Fibroblast of lung (primary cell): Measurements from ENCODE around the gene SAG. TPM values are rescaled to one million over a fixed set of nuclear protein-coding genes. Genes with fewer than 3 reads are reported as not detected.

Experiments used
- DNase-seq, 2 donors: peaks; one replicate each; pipeline versions ENCODE4 v3.0.0 to v3.0.0-alpha.2; 2010; ENCODE audit warnings: low read depth in 2 of 2
- H2AFZ ChIP-seq: 2 replicates; pipeline ENCODE4 v1.5.1; 2012; ENCODE audit warnings: low read length, control low read depth, inconsistent platforms
- H3K27ac ChIP-seq: 2 replicates; pipeline ENCODE4 v1.5.1; 2011; ENCODE audit warnings: low read length, control low read depth; ENCODE audit not compliant: insufficient read depth
- H3K27me3 ChIP-seq: 2 replicates; pipeline ENCODE4 v1.5.1; 2011; ENCODE audit warnings: mild to moderate bottlenecking, low read length; ENCODE audit not compliant: control insufficient read depth, insufficient read depth
- H3K36me3 ChIP-seq: 2 replicates; pipeline ENCODE4 v1.5.1; 2011; ENCODE audit warnings: low read length; ENCODE audit not compliant: control insufficient read depth, insufficient read depth
- H3K4me1 ChIP-seq: 2 replicates; pipeline ENCODE4 v1.5.1; 2011; ENCODE audit warnings: low read length; ENCODE audit not compliant: control insufficient read depth, insufficient read depth; ENCODE audit errors: extremely low read depth
- H3K4me2 ChIP-seq: 2 replicates; pipeline ENCODE4 v1.5.1; 2011; ENCODE audit warnings: low read length, control low read depth; ENCODE audit not compliant: insufficient read depth; ENCODE audit errors: extremely low read depth
- H3K4me3 ChIP-seq, 4 experiments: fragments of 200-600 bp in 1 of 4; sonication (generic) in 1 of 4; replicated peaks in 1 of 4; 2 replicates each; pipeline ENCODE4 v1.5.1; 2011 to 2016; ENCODE audit warnings: low read length in 4 of 4, low read depth in 3 of 4, mild to moderate bottlenecking in 3 of 4, control low read depth in 2 of 4, inconsistent platforms in 1 of 4, mixed read lengths in 1 of 4; ENCODE audit not compliant: insufficient read depth in 1 of 4; ENCODE audit errors: control extremely low read depth in 1 of 4
- H3K79me2 ChIP-seq: 2 replicates; pipeline ENCODE4 v1.5.1; 2012; ENCODE audit warnings: mild to moderate bottlenecking, low read length, inconsistent platforms; ENCODE audit not compliant: control insufficient read depth, insufficient read depth
- H3K9ac ChIP-seq: 2 replicates; pipeline ENCODE4 v1.5.1; 2011; ENCODE audit warnings: mild to moderate bottlenecking, low read length, control low read depth; ENCODE audit not compliant: insufficient read depth
- H3K9me3 ChIP-seq: 2 replicates; pipeline ENCODE4 v1.5.1; 2012; ENCODE audit warnings: low read depth, low read length; ENCODE audit not compliant: control insufficient read depth, insufficient read depth
- H4K20me1 ChIP-seq: 2 replicates; pipeline ENCODE4 v1.5.1; 2011; ENCODE audit warnings: low read length; ENCODE audit not compliant: control insufficient read depth, insufficient read depth; ENCODE audit errors: extremely low read depth
- CTCF ChIP-seq, 2 donors: IDR thresholded peaks in 1 of 2; conservative IDR thresholded peaks in 1 of 2; 1 replicate in 1 of 2; 2 replicates in 1 of 2; pipeline ENCODE4 v1.5.1; 2011 to 2012; ENCODE audit warnings: low read length in 2 of 2, control low read depth in 1 of 2, inconsistent platforms in 1 of 2, low read depth in 1 of 2, mild to moderate bottlenecking in 1 of 2
- EZH2 ChIP-seq: IDR thresholded peaks from 2 replicates; pipeline ENCODE4 v1.5.1; 2012; ENCODE audit warnings: low read length, control low read depth, mild to moderate bottlenecking; ENCODE audit errors: missing control alignments
- polyA plus RNA-seq, 2 donors: library from polyadenylated mRNA; depleted of rRNA in 1 of 2; stranded (reverse) in 1 of 2; unstranded in 1 of 2; fragments of >200 nt; gene quantifications; 2 replicates each; pipeline ENCODE4 v1.2.1, GENCODE V29; 2011 to 2012; ENCODE audit warnings: missing spikeins in 1 of 2
- total RNA-seq: library from RNA; depleted of rRNA; stranded (reverse); fragments of >200 nt; gene quantifications from 2 replicates; pipeline ENCODE4 v1.2.1, GENCODE V29; 2014

SAG gene
- total and polyA plus RNA-seq, 2 donors (not counting 1 experiment from before 2014, with no cell fraction given) = not detected

GRCh38 chr2:233281553-233281952 lies 26.1 kb upstream of the SAG start:
- H3K9me3 ChIP-seq = no peaks in the 10 kb centered on the region
- no peak overlapping the region for H3K9ac ChIP-seq
- TF ChIP-seq CTCF (conservative IDR thresholded peaks at IDR 0.05 in 1 of 2, IDR thresholded peaks at IDR 0.05 in 1 of 2; ENCODE audit: low read depth in 1 of 2, low read length in 2 of 2) = no peak
- TF ChIP-seq EZH2 = no peak
- no peaks in the 10 kb centered on the region for H3K79me2 ChIP-seq
- no peaks in the 10 kb centered on the region for H4K20me1 ChIP-seq
- no peak overlapping the region for H3K27ac ChIP-seq
- H3K4me1 ChIP-seq = no peaks in the 10 kb centered on the region
- H3K36me3 ChIP-seq = peaks cover 11% of the 10 kb centered on the region
- no peak overlapping the region for H3K4me3 ChIP-seq
- H3K4me2 ChIP-seq = no peak overlapping the region
- no peaks in the 10 kb centered on the region for H3K27me3 ChIP-seq
- H2AFZ ChIP-seq = no peak overlapping the region
- no peak for DNase-seq

- Histone ChIP-seq H3K4me1 (no peaks in the 10 kb centered on the region), H3K9ac (no peak overlapping the region), H3K4me2 (no peak overlapping the region), H3K27me3 (no peaks in the 10 kb centered on the region), H3K36me3 (peaks cover 11% of the 10 kb centered on the region), H3K4me3 (no peak overlapping the region), H4K20me1 (no peaks in the 10 kb centered on the region), H2AFZ (no peak overlapping the region), H3K79me2 (no peaks in the 10 kb centered on the region), H3K9me3 (no peaks in the 10 kb centered on the region), H3K27ac (no peak overlapping the region)
- DNase-seq = no peak
- TF ChIP-seq CTCF (conservative IDR thresholded peaks at IDR 0.05 in 1 of 2, IDR thresholded peaks at IDR 0.05 in 1 of 2; ENCODE audit: low read depth in 1 of 2, low read length in 2 of 2) = no peak
- TF ChIP-seq EZH2 = no peak
These were observed 25.5 kb upstream of the SAG start for GRCh38 chr2:233281992-233282603.

DNA sequence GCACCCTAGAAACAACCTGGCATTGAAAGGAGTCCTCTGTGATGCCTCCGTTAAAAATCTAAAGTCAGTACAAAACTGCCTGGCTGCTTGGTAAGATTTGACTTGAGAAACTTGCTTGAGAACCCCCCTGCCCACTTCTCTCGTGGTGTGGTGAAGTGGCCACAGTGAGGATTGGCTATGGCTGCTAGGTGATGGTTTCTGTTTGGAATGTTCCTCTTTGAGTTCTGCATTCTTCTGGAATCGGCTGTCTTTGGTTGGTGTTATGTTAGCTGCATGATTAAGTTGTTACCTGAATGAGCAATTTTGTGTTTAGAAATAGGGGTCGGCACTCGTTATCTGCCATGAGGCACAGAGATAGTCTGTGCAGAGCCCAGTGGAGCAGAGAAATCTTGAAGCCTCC lies 21.7 kb upstream of the SAG start:
- no peak overlapping the region for H3K4me2 ChIP-seq
- H3K79me2 ChIP-seq = no peaks in the 10 kb centered on the region
- no peak for TF ChIP-seq CTCF (conservative IDR thresholded peaks at IDR 0.05 in 1 of 2, IDR thresholded peaks at IDR 0.05 in 1 of 2; ENCODE audit: low read depth in 1 of 2, low read length in 2 of 2)
- no peak for TF ChIP-seq EZH2
- peaks cover 14% of the 10 kb centered on the region for H3K36me3 ChIP-seq
- H3K27ac ChIP-seq = no peak overlapping the region
- H3K27me3 ChIP-seq = no peaks in the 10 kb centered on the region
- no peaks in the 10 kb centered on the region for H3K9me3 ChIP-seq
- H4K20me1 ChIP-seq = no peaks in the 10 kb centered on the region
- H2AFZ ChIP-seq = no peak overlapping the region
- no peaks in the 10 kb centered on the region for H3K4me1 ChIP-seq
- DNase-seq = peak in 1 of 2 donors; percentile 67
- no peak overlapping the region for H3K4me3 ChIP-seq
- no peak overlapping the region for H3K9ac ChIP-seq
